Stomach (tissue), 9 donors: ENCODE measurements around the gene KRT85. TPM values are rescaled to one million over a fixed set of nuclear protein-coding genes. Genes with fewer than 3 reads are reported as not detected.
A peak's percentile ranks its signal among the peaks of the same experiment; 100 is the strongest.
"Not testable (repeated sequence)": the region's sequence is repeated elsewhere in the genome, so short reads cannot be mapped to it uniquely, and the experiment has no call there.

Experiments used
- DNase-seq, 2 donors: peaks; one replicate each; pipeline versions ENCODE4 v3.0.0 to v3.0.0-alpha.2; 2013 to 2019
- H3K27ac ChIP-seq, 5 donors: fragments of 200-600 bp in 4 of 5; sonication (generic) in 4 of 5; one replicate each; pipeline ENCODE4 v1.5.1; 2013 to 2019; ENCODE audit warnings: mild to moderate bottlenecking in 1 of 5, moderate library complexity in 1 of 5
- H3K27me3 ChIP-seq, 3 donors: fragments of 200-600 bp; sonication (generic); one replicate each; pipeline ENCODE4 v1.5.1; 2017 to 2019; ENCODE audit warnings: mixed run types in 1 of 3
- H3K36me3 ChIP-seq, 4 donors: fragments of 200-600 bp; sonication (generic); 1 replicate in 3 of 4; 2 replicates in 1 of 4; pipeline ENCODE4 v1.5.1; 2016 to 2019
- H3K4me1 ChIP-seq, 4 donors: fragments of 200-600 bp; sonication (generic); one replicate each; pipeline ENCODE4 v1.5.1; 2016 to 2019
- H3K4me3 ChIP-seq, 4 donors: fragments of 200-600 bp; sonication (generic) in 3 of 4; one replicate each; pipeline ENCODE4 v1.5.1; 2016 to 2019; ENCODE audit warnings: mild to moderate bottlenecking in 1 of 4
- H3K9me3 ChIP-seq, 4 donors: fragments of 200-600 bp; sonication (generic); one replicate each; pipeline ENCODE4 v1.5.1; 2016 to 2019
- CTCF ChIP-seq, 7 experiments: fragments of 450-650 bp in 4 of 7; fragments of 200-600 bp in 3 of 7; sonication (generic) in 3 of 7; IDR thresholded peaks; one replicate each; pipeline ENCODE4 v1.5.1; 2016 to 2019; ENCODE audit warnings: antibody characterized with exemption in 7 of 7, control low read depth in 2 of 7, mild to moderate bottlenecking in 1 of 7
- EP300 ChIP-seq: sonication (generic); formaldehyde crosslinking; IDR thresholded peaks from one replicate; pipeline ENCODE4 v1.6.1; 2017; ENCODE audit warnings: antibody characterized with exemption
- POLR2A ChIP-seq, 4 donors: fragments of 450-650 bp; IDR thresholded peaks; one replicate each; pipeline ENCODE4 v1.6.1; 2016; ENCODE audit warnings: antibody characterized with exemption in 4 of 4, control low read depth in 2 of 4, mild to moderate bottlenecking in 1 of 4, moderate library complexity in 1 of 4
- POLR2AphosphoS5 ChIP-seq, 3 donors: sonication (generic); formaldehyde crosslinking; IDR thresholded peaks; one replicate each; pipeline ENCODE4 v1.6.1; 2016; ENCODE audit warnings: antibody characterized with exemption in 3 of 3
- WGBS, 5 donors: extraction: QIAGEN DNeasy Blood & Tissue Kit in 3 of 5; methylation state at CpG; one replicate each; pipeline versions ENCODE4 v1.1.5 to v1.1.7; 2013 to 2018; 5-methylcytosine and 5-hydroxymethylcytosine counted together
- intact Hi-C: fragments of 100-400 bp; cut with DNase I; formaldehyde crosslinking; loops from one replicate; pipeline ENCODE4 v1.15.1; 2023; ENCODE audit warnings: low total_unique reads
- polyA plus RNA-seq, 3 donors: library from polyadenylated mRNA; stranded (reverse); fragments of 200-250 nt; gene quantifications; one replicate each; pipeline ENCODE4 v1.2.3, GENCODE V29; 2013
- total RNA-seq, 5 donors: library from RNA; depleted of rRNA; stranded (reverse); fragments of >200 nt; gene quantifications; one replicate each; pipeline versions ENCODE4 v1.1.0 to v1.2.3, GENCODE V29; 2014 to 2016
- donor health status: healthy with polysubstance abuse.
- donor health status: Bipolar disorder and iron deficiency.
- donor health status: healthy.

Gene KRT85
- total and polyA plus RNA-seq, 8 donors, result not detected

- Histone ChIP-seq H3K4me3 (no peak overlapping the region), H3K9me3 (no peaks in the 10 kb centered on the region), H3K27me3 (peaks cover 0 to 62% (median 13%) of the 10 kb centered on the region in 3 donors), H3K36me3 (no peaks in the 10 kb centered on the region), H3K4me1 (no peaks in the 10 kb centered on the region), H3K27ac (no peak overlapping the region)
- intact Hi-C loops, result no loop called here
- WGBS, 5 donors, result 84 to 94% (median 88%) methylated on average over 6 to 12 of the region's 12 CpGs
- no peak for TF ChIP-seq POLR2AphosphoS5 (IDR thresholded peaks at IDR 0.05)
- no peak for TF ChIP-seq EP300
- TF ChIP-seq POLR2A (IDR thresholded peaks at IDR 0.05), result no peak
- TF ChIP-seq CTCF (IDR thresholded peaks at IDR 0.05), result no peak
- peak in 1 of 2 donors; percentile 17 for DNase-seq
Observed at GRCh38 chr12:52317468-52318052, 49.7 kb downstream of the KRT85 start.

GRCh38 chr12:52316701-52317100, 50.6 kb downstream of the KRT85 start:
- H3K4me3 ChIP-seq, result no peak overlapping the region
- TF ChIP-seq EP300 (no peak), POLR2AphosphoS5 (IDR thresholded peaks at IDR 0.05) (no peak)
- no peaks in the 10 kb centered on the region for H3K36me3 ChIP-seq
- H3K27ac ChIP-seq, result no peak overlapping the region
- no peaks in the 10 kb centered on the region for H3K9me3 ChIP-seq
- DNase-seq, result no peak
- H3K4me1 ChIP-seq, result no peaks in the 10 kb centered on the region
- intact Hi-C loops, result no loop called here
- peaks cover 0 to 58% (median 13%) of the 10 kb centered on the region in 3 donors for H3K27me3 ChIP-seq
- WGBS, 5 donors, result 88 to 97% (median 93%) methylated on average over 9 to 11 of the region's 11 CpGs

GRCh38 chr12:52316290-52316689, 51.0 kb downstream of the KRT85 start:
- WGBS, 5 donors, result 86 to 95% (median 94%) methylated on average over 9 of the region's 9 CpGs

GRCh38 chr12:52315721-52316120, 51.6 kb downstream of the KRT85 start:
- 54 to 67% (median 65%) methylated on average over 9 of the region's 9 CpGs for WGBS, 5 donors
- intact Hi-C loops, H3K4me1 ChIP-seq, H3K4me3 ChIP-seq, H3K36me3 ChIP-seq, H3K9me3 ChIP-seq, H3K27ac ChIP-seq: not testable (repeated sequence)
- H3K27me3 ChIP-seq, result peaks cover 0 to 57% (median 10%) of the 10 kb centered on the region in 3 donors
- peak in 1 of 2 donors; percentile 33 for DNase-seq
- peak in 1 of 7 experiments; percentile 15 for TF ChIP-seq CTCF (IDR thresholded peaks at IDR 0.05)

More at GRCh38 chr12:52316290-52316689, 51.0 kb downstream of the KRT85 start:
- Histone ChIP-seq H3K36me3 (no peaks in the 10 kb centered on the region), H3K4me3 (no peak overlapping the region), H3K9me3 (no peaks in the 10 kb centered on the region), H3K4me1 (no peaks in the 10 kb centered on the region), H3K27ac (no peak overlapping the region), H3K27me3 (peaks cover 0 to 57% (median 11%) of the 10 kb centered on the region in 3 donors)
- intact Hi-C loops, result no loop called here
- TF ChIP-seq POLR2A (IDR thresholded peaks at IDR 0.05), result no peak
- no peak for TF ChIP-seq POLR2AphosphoS5 (IDR thresholded peaks at IDR 0.05)
- TF ChIP-seq EP300, result no peak
- no peak for TF ChIP-seq CTCF (IDR thresholded peaks at IDR 0.05)
- DNase-seq, result no peak

GRCh38 chr12:52314511-52314910, 52.8 kb downstream of the KRT85 start:
- H3K27me3 ChIP-seq, result peaks cover 0 to 57% (median 5%) of the 10 kb centered on the region in 3 donors
- DNase-seq, result no peak
- H3K4me3 ChIP-seq, result no peak overlapping the region
- H3K27ac ChIP-seq, result no peak overlapping the region
- no peaks in the 10 kb centered on the region for H3K36me3 ChIP-seq
- 74 to 87% (median 83%) methylated on average over 3 to 13 of the region's 13 CpGs for WGBS, 5 donors
- TF ChIP-seq POLR2A (IDR thresholded peaks at IDR 0.05) (no peak), EP300 (no peak), CTCF (IDR thresholded peaks at IDR 0.05) (no peak), POLR2AphosphoS5 (IDR thresholded peaks at IDR 0.05) (no peak)
- H3K9me3 ChIP-seq, result no peaks in the 10 kb centered on the region
- intact Hi-C loops, result no loop called here
- H3K4me1 ChIP-seq, result no peaks in the 10 kb centered on the region
